C4-2B (cell line): ENCODE results near the gene YIF1A.

Source experiments
- CTCF ChIP-seq: fragments of 450-650 bp; conservative IDR thresholded peaks from 2 replicates; pipeline ENCODE4 v1.5.1; 2017; ENCODE audit warnings: mild to moderate bottlenecking
- ZFX ChIP-seq: fragments of 450-650 bp; IDR thresholded peaks from 2 replicates; pipeline ENCODE4 v1.6.1; 2017

GRCh38 chr11:66292543-66293332 lies 3.8 kb upstream of the YIF1A start:
- TF ChIP-seq CTCF (no peak), ZFX (no peak)
